Trophoblast cell (in vitro differentiated cells and primary cell): Measurements from ENCODE around the gene OGG1.

Experiments
- DNase-seq, 2 donors: peaks; one replicate each; pipeline ENCODE4 v3.0.0-alpha.2; 2016
- H2AFZ ChIP-seq: 2 replicates; pipeline ENCODE4 v1.6.1; 2013; ENCODE audit warnings: low read length, moderate library complexity, mild to moderate bottlenecking; ENCODE audit not compliant: insufficient read depth, poor library complexity
- H2AK5ac ChIP-seq: 2 replicates; pipeline ENCODE4 v1.6.1; 2013; ENCODE audit warnings: mild to moderate bottlenecking, low read length
- H2BK120ac ChIP-seq: 2 replicates; pipeline ENCODE4 v1.6.1; 2013; ENCODE audit warnings: low read length, mild to moderate bottlenecking, moderate library complexity; ENCODE audit not compliant: insufficient read depth, poor library complexity
- H2BK12ac ChIP-seq: 2 replicates; pipeline ENCODE4 v1.6.1; 2013; ENCODE audit warnings: mild to moderate bottlenecking, low read length, moderate library complexity
- H2BK5ac ChIP-seq: 2 replicates; pipeline ENCODE4 v1.6.1; 2013; ENCODE audit warnings: low read length, low read depth, moderate library complexity, mild to moderate bottlenecking; ENCODE audit not compliant: poor library complexity
- H3K14ac ChIP-seq: 2 replicates; pipeline ENCODE4 v1.6.1; 2013; ENCODE audit warnings: mild to moderate bottlenecking, low read length
- H3K18ac ChIP-seq: 2 replicates; pipeline ENCODE4 v1.6.1; 2013; ENCODE audit warnings: mild to moderate bottlenecking, low read length
- H3K23ac ChIP-seq: 2 replicates; pipeline ENCODE4 v1.6.1; 2013; ENCODE audit warnings: low read length
- H3K27ac ChIP-seq: 2 replicates; pipeline ENCODE4 v1.5.1; 2013; ENCODE audit warnings: low read depth, mild to moderate bottlenecking, inconsistent platforms, low read length, moderate library complexity
- H3K27me3 ChIP-seq: 2 replicates; pipeline ENCODE4 v1.6.1; 2013; ENCODE audit warnings: inconsistent platforms, mild to moderate bottlenecking, low read length, moderate library complexity; ENCODE audit not compliant: insufficient read depth
- H3K36me3 ChIP-seq, 2 experiments: 1 replicate in 1 of 2; 2 replicates in 1 of 2; pipeline ENCODE4 v1.6.1; 2013; ENCODE audit warnings: low read length in 2 of 2, mild to moderate bottlenecking in 2 of 2, moderate library complexity in 1 of 2; ENCODE audit not compliant: insufficient read depth in 2 of 2, control insufficient read depth in 1 of 2
- H3K4ac ChIP-seq: 2 replicates; pipeline ENCODE4 v1.6.1; 2013; ENCODE audit warnings: low read depth, mild to moderate bottlenecking, low read length, moderate library complexity
- H3K4me1 ChIP-seq, 2 experiments: 1 replicate in 1 of 2; 2 replicates in 1 of 2; pipeline ENCODE4 v1.6.1; 2013; ENCODE audit warnings: low read length in 2 of 2, mild to moderate bottlenecking in 2 of 2, moderate library complexity in 1 of 2; ENCODE audit not compliant: insufficient read depth in 2 of 2, control insufficient read depth in 1 of 2
- H3K4me2 ChIP-seq: 2 replicates; pipeline ENCODE4 v1.6.1; 2013; ENCODE audit warnings: inconsistent platforms, mild to moderate bottlenecking, low read length, moderate library complexity
- H3K4me3 ChIP-seq: 2 replicates; pipeline ENCODE4 v1.5.1; 2013; ENCODE audit warnings: mild to moderate bottlenecking, low read depth, low read length, inconsistent platforms
- H3K79me1 ChIP-seq: one replicate; pipeline ENCODE4 v1.6.1; 2013; ENCODE audit warnings: low read length
- H3K79me2 ChIP-seq: 2 replicates; pipeline ENCODE4 v1.6.1; 2013; ENCODE audit warnings: low read length, mild to moderate bottlenecking; ENCODE audit not compliant: control insufficient read depth, insufficient read depth, poor library complexity
- H3K9ac ChIP-seq: 2 replicates; pipeline ENCODE4 v1.6.1; 2013; ENCODE audit warnings: mild to moderate bottlenecking, low read length
- H3K9me3 ChIP-seq: 2 replicates; pipeline ENCODE4 v1.6.1; 2013; ENCODE audit warnings: low read depth, mild to moderate bottlenecking, control low read depth, inconsistent platforms, low read length; ENCODE audit not compliant: insufficient read depth
- H4K12ac ChIP-seq: 2 replicates; pipeline ENCODE4 v1.6.1; 2013; ENCODE audit warnings: low read depth, mild to moderate bottlenecking, low read length, moderate library complexity
- H4K8ac ChIP-seq: 2 replicates; pipeline ENCODE4 v1.6.1; 2013; ENCODE audit warnings: low read depth, mild to moderate bottlenecking, low read length, moderate library complexity
- H4K91ac ChIP-seq: one replicate; pipeline ENCODE4 v1.6.1; 2013; ENCODE audit warnings: low read depth, mild to moderate bottlenecking, low read length, moderate library complexity
- WGBS: extraction: QIAGEN DNeasy Blood & Tissue Kit; methylation state at CpG from one replicate; pipeline ENCODE4 v1.1.7; 2013; ENCODE audit warnings: missing lambda C conversion rate; ENCODE audit not compliant: insufficient read length, insufficient coverage; ENCODE audit errors: extremely low coverage; 5-methylcytosine and 5-hydroxymethylcytosine counted together

OGG1 gene

DNA sequence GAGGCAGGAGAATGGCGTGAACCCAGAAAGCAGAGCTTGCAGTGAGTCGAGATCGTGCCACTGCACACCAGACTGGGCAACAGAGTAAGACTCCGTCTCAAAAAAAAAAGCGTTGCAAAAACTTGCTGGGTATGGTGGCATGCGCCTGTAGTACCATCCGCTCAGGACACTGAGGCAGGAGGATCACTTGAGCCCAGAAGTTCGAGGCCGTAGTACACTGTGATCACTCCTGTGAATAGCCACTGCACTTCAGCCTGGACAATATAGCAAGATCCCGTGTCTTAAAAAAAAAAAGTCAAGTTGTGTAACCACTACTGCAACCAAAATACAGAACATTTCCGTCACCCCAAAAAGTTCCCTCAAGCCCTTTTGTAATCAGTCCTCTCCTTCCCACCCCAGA lies 44.6 kb downstream of the OGG1 start:
- Histone ChIP-seq H3K27ac (no peak overlapping the region), H3K4me3 (no peak overlapping the region), H3K79me1 (peaks cover 14% of the 10 kb centered on the region), H3K9ac (no peak overlapping the region), H2AFZ (no peak overlapping the region), H2BK5ac (no peak overlapping the region), H3K4me1 (peaks cover 3% of the 10 kb centered on the region in 2 experiments), H3K9me3 (no peaks in the 10 kb centered on the region), H3K79me2 (peaks cover 12% of the 10 kb centered on the region), H3K27me3 (no peaks in the 10 kb centered on the region), H3K14ac (no peak overlapping the region), H3K4me2 (no peak overlapping the region), H2BK120ac (no peak overlapping the region), H4K91ac (no peak overlapping the region), H2BK12ac (no peak overlapping the region), H4K12ac (no peak overlapping the region), H4K8ac (no peak overlapping the region), H3K36me3 (peaks cover 19 to 33% of the 10 kb centered on the region in 2 experiments), H2AK5ac (no peak overlapping the region), H3K18ac (no peak overlapping the region), H3K23ac (no peak overlapping the region), H3K4ac (peak overlapping the region; percentile 76)
- DNase-seq, result no peak
- no CpG with 5 or more reads among the region's 11 CpGs for WGBS

GRCh38 chr3:9795207-9795606 lies 45.5 kb downstream of the OGG1 start:
- no CpG with 5 or more reads among the region's 5 CpGs for WGBS

GRCh38 chr3:9797196-9797945 lies 47.6 kb downstream of the OGG1 start:
- Histone ChIP-seq H3K14ac (no peak overlapping the region), H4K91ac (no peak overlapping the region), H3K36me3 (peaks cover 32 to 50% of the 10 kb centered on the region in 2 experiments), H2BK5ac (no peak overlapping the region), H3K9ac (peak overlapping the region; percentile 5), H3K4me1 (no peaks in the 10 kb centered on the region), H3K18ac (no peak overlapping the region), H2BK12ac (no peak overlapping the region), H3K4ac (no peak overlapping the region), H4K8ac (no peak overlapping the region), H3K4me2 (no peak overlapping the region), H2AFZ (no peak overlapping the region), H3K27me3 (no peaks in the 10 kb centered on the region), H3K4me3 (no peak overlapping the region), H3K9me3 (no peaks in the 10 kb centered on the region), H3K79me1 (peaks cover 11% of the 10 kb centered on the region), H2BK120ac (no peak overlapping the region), H3K23ac (no peak overlapping the region), H4K12ac (no peak overlapping the region), H3K27ac (no peak overlapping the region), H3K79me2 (peaks cover 12% of the 10 kb centered on the region), H2AK5ac (no peak overlapping the region)
- DNase-seq, result no peak
- WGBS, result no CpG with 5 or more reads among the region's 12 CpGs

More at GRCh38 chr3:9795207-9795606, 45.5 kb downstream of the OGG1 start:
- Histone ChIP-seq H4K8ac (no peak overlapping the region), H3K4me2 (no peak overlapping the region), H3K79me1 (peaks cover 14% of the 10 kb centered on the region), H3K14ac (no peak overlapping the region), H2AK5ac (no peak overlapping the region), H3K4ac (peak overlapping the region; percentile 39), H2BK5ac (no peak overlapping the region), H3K9ac (no peak overlapping the region), H3K27me3 (no peaks in the 10 kb centered on the region), H2BK120ac (no peak overlapping the region), H3K9me3 (no peaks in the 10 kb centered on the region), H2AFZ (no peak overlapping the region), H3K18ac (no peak overlapping the region), H3K4me3 (no peak overlapping the region), H3K4me1 (peaks cover 3% of the 10 kb centered on the region in 2 experiments), H4K91ac (no peak overlapping the region), H3K27ac (no peak overlapping the region), H2BK12ac (no peak overlapping the region), H4K12ac (no peak overlapping the region), H3K79me2 (peaks cover 12% of the 10 kb centered on the region), H3K23ac (no peak overlapping the region), H3K36me3 (peaks cover 22 to 37% of the 10 kb centered on the region in 2 experiments)
- no peak for DNase-seq

- Histone ChIP-seq H4K8ac (no peak overlapping the region), H4K12ac (no peak overlapping the region), H2BK12ac (no peak overlapping the region), H2AK5ac (no peak overlapping the region), H3K27me3 (no peaks in the 10 kb centered on the region), H4K91ac (no peak overlapping the region), H3K18ac (no peak overlapping the region), H3K79me2 (no peaks in the 10 kb centered on the region), H3K14ac (no peak overlapping the region), H3K4ac (no peak overlapping the region), H3K79me1 (no peaks in the 10 kb centered on the region), H3K27ac (no peak overlapping the region), H3K23ac (no peak overlapping the region), H2AFZ (no peak overlapping the region), H3K36me3 (peaks cover 48 to 70% of the 10 kb centered on the region in 2 experiments), H2BK5ac (no peak overlapping the region), H3K4me2 (no peak overlapping the region), H3K9ac (no peak overlapping the region), H3K4me1 (no peaks in the 10 kb centered on the region), H3K4me3 (no peak overlapping the region), H2BK120ac (no peak overlapping the region), H3K9me3 (no peaks in the 10 kb centered on the region)
- DNase-seq, result no peak
- no CpG with 5 or more reads among the region's 5 CpGs for WGBS
Measured at GRCh38 chr3:9800529-9800928, 50.8 kb downstream of the OGG1 start.
